Stomach smooth muscle (tissue), 2 donors: Measurements from ENCODE around the gene CD72.
A peak's percentile ranks its signal among the peaks of the same experiment; 100 is the strongest.
"Not testable (repeated sequence)": the region's sequence is repeated elsewhere in the genome, so short reads cannot be mapped to it uniquely, and the experiment has no call there.

Experiments
- H3K27ac ChIP-seq: one replicate; pipeline ENCODE4 v1.7.0; 2013; ENCODE audit warnings: mild to moderate bottlenecking, low read length, inconsistent platforms
- H3K27me3 ChIP-seq, 2 donors: one replicate each; pipeline ENCODE4 v1.7.0; 2013; ENCODE audit warnings: low read length in 2 of 2; ENCODE audit not compliant: insufficient read depth in 2 of 2, control insufficient read depth in 1 of 2
- H3K36me3 ChIP-seq, 2 donors: one replicate each; pipeline ENCODE4 v1.7.0; 2013; ENCODE audit warnings: low read length in 2 of 2; ENCODE audit not compliant: control insufficient read depth in 2 of 2, insufficient read depth in 2 of 2
- H3K4me1 ChIP-seq: one replicate; pipeline ENCODE4 v1.7.0; 2013; ENCODE audit warnings: low read length; ENCODE audit not compliant: control insufficient read depth, insufficient read depth
- H3K4me3 ChIP-seq, 2 donors: one replicate each; pipeline ENCODE4 v1.7.0; 2013; ENCODE audit warnings: low read length in 2 of 2
- H3K9ac ChIP-seq, 2 donors: one replicate each; pipeline ENCODE4 v1.7.0; 2013; ENCODE audit warnings: low read length in 2 of 2, mild to moderate bottlenecking in 1 of 2
- H3K9me3 ChIP-seq, 2 donors: one replicate each; pipeline ENCODE4 v1.7.0; 2013; ENCODE audit warnings: low read length in 2 of 2; ENCODE audit not compliant: control insufficient read depth in 2 of 2
- donor health status: healthy.
- donor health status: Pancreatic carcinoma.

CD72 gene

DNA sequence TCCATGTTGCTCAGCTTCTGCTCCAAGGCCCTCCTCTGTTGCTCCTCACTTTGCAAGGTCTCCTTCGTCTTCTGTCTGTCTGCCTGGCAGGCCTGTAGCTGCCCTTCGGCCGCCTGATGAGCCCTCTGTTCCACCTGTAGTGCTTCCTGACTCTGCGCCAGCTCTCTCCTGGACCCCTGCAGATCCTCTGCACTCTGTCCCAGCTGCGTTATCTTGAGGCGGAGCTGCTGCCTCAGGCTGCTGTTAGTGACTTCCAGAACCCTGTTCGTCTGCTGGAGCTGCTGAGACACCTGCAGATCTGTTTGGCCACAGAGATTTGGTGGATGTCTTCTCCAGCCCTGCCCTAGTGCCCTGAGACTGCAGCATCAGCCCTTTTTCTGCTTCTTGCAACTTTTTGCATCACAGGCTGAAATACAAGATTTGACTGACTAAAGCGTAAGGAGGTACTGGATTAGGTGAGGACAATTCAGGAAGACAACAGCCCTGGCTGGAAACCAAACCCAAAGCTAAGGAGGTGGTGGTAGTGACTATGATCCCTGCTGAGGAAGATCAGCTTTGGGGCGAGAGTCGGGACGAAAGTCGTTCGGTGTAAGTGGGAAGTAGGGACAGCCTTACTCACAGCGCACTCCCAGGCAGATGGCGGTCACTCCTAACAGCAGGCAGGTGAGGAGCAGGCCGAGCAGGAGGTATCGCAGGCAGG, 2.1 kb downstream of the CD72 start:
- Histone ChIP-seq H3K9me3 (no peaks in the 10 kb centered on the region), H3K36me3 (no peaks in the 10 kb centered on the region), H3K9ac (no peak overlapping the region), H3K4me3 (peak overlapping the region in 1 of 2 donors; percentile 72), H3K27me3 (peaks cover 5 to 9% of the 10 kb centered on the region in 2 donors), H3K27ac (no peak overlapping the region), H3K4me1 (peaks cover 12% of the 10 kb centered on the region)

- Histone ChIP-seq H3K9me3 (no peaks in the 10 kb centered on the region), H3K27ac (no peak overlapping the region), H3K27me3 (peaks cover 2 to 9% of the 10 kb centered on the region in 2 donors)
These were observed 5.4 kb downstream of the CD72 start for GRCh38 chr9:35612843-35613242.

DNA sequence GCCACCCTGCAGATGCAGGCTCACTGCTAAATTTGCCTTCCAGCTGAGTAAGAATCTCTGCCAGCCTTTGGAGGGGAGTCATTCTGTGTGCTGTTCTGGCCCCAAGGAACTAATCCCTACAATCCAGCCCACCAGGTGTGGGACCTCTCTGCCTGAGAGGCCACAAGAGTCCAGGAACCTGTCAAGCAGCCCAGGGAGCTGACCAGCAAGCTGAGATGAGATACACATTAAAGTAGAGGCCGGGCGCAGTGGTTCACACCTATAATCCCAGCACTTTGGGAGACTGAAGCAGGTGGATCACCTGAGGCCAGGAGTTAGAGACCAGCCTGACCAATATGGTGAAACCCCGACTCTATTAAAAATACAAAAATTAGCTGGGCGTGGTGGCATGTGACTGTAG, 6.1 kb downstream of the CD72 start:
- H3K27ac ChIP-seq, H3K9ac ChIP-seq, H3K27me3 ChIP-seq, H3K4me3 ChIP-seq, H3K9me3 ChIP-seq, H3K4me1 ChIP-seq: not testable (repeated sequence)
- H3K36me3 ChIP-seq = peaks cover 19% of the 10 kb centered on the region in 2 donors

More at GRCh38 chr9:35612843-35613242, 5.4 kb downstream of the CD72 start:
- H3K9ac ChIP-seq = no peak overlapping the region
- no peak overlapping the region for H3K4me3 ChIP-seq
- peaks cover 12% of the 10 kb centered on the region for H3K4me1 ChIP-seq
- H3K36me3 ChIP-seq = peaks cover 17% of the 10 kb centered on the region in 2 donors

DNA sequence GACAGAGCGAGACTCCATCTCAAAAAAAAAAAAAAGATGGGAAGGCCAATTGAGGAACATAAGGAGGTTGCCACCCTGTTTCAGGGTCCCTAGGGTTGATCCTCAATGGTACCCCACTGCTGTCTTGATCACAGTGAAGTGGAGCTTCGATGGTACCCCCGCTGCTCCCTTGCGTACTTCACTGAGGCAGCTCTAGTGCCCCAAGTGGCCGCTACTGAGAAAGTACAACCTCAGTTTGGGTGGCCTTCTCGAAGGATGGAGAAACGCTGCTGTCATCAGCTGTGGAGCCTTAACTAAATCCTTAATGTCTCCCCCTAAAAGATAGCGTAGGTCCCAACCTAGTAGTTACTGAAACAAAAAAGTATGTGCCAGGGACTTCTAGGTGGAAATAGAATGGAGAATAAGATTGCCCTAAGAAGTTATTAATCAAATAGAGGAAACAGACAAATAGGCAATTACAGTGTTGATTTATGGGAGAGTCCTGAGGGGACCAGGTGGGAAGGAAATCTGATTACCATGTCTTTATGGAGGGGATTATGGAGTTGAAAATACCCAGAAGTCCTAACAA, 6.9 kb downstream of the CD72 start:
- Histone ChIP-seq H3K4me3 (peak overlapping the region in 1 of 2 donors; percentile 15), H3K9me3 (no peaks in the 10 kb centered on the region), H3K9ac (no peak overlapping the region), H3K27ac (no peak overlapping the region), H3K36me3 (peaks cover 19% of the 10 kb centered on the region in 2 donors), H3K27me3 (no peaks in the 10 kb centered on the region), H3K4me1 (peaks cover 10% of the 10 kb centered on the region)

- Histone ChIP-seq H3K27ac (no peak overlapping the region), H3K4me1 (peaks cover 19% of the 10 kb centered on the region), H3K9ac (no peak overlapping the region), H3K36me3 (peaks cover 19% of the 10 kb centered on the region in 2 donors), H3K27me3 (no peaks in the 10 kb centered on the region), H3K9me3 (no peaks in the 10 kb centered on the region), H3K4me3 (no peak overlapping the region)
These were observed 8.4 kb downstream of the CD72 start for GRCh38 chr9:35609820-35610163.

GRCh38 chr9:35609001-35609819, 9.0 kb downstream of the CD72 start:
- Histone ChIP-seq H3K9ac (no peak overlapping the region), H3K36me3 (peaks cover 19% of the 10 kb centered on the region in 2 donors), H3K4me1 (peaks cover 25% of the 10 kb centered on the region), H3K9me3 (no peaks in the 10 kb centered on the region), H3K27ac (no peak overlapping the region), H3K4me3 (no peak overlapping the region), H3K27me3 (no peaks in the 10 kb centered on the region)

GRCh38 chr9:35608221-35608620, 10.0 kb downstream of the CD72 start:
- no peak overlapping the region for H3K27ac ChIP-seq
- no peaks in the 10 kb centered on the region for H3K9me3 ChIP-seq
- H3K4me1 ChIP-seq = peaks cover 32% of the 10 kb centered on the region
- no peaks in the 10 kb centered on the region for H3K27me3 ChIP-seq
- H3K36me3 ChIP-seq = peaks cover 19% of the 10 kb centered on the region in 2 donors
- no peak overlapping the region for H3K4me3 ChIP-seq
- H3K9ac ChIP-seq = no peak overlapping the region

GRCh38 chr9:35606726-35607125, 11.5 kb downstream of the CD72 start:
- peak overlapping the region; percentile 42 to 81 for H3K9ac ChIP-seq
- peaks cover 38% of the 10 kb centered on the region for H3K4me1 ChIP-seq
- H3K27ac ChIP-seq = no peak overlapping the region
- H3K36me3 ChIP-seq = peaks cover 19% of the 10 kb centered on the region in 2 donors
- peak overlapping the region; percentile 1 to 79 for H3K4me3 ChIP-seq
- no peaks in the 10 kb centered on the region for H3K27me3 ChIP-seq
- H3K9me3 ChIP-seq = no peaks in the 10 kb centered on the region

DNA sequence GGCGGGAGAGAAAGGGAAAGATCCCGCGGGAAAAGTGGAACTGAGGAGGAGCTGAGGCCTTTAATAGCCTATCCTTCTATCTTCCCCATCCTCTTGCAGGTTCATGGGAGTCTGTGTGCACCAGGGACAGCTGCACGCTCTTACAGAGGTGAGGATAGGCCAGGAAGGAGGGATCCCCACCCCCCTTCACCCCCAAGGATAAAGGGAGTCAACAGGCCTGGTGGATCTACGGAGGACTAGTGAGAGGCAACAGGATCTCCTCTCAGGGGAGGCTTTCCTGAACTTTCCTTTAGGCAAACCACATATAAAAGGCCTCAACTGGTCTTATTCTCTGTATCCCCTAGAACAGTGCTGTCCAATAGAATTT, 12.1 kb downstream of the CD72 start:
- H3K27ac ChIP-seq = peak overlapping the region; percentile 6
- peaks cover 19% of the 10 kb centered on the region in 2 donors for H3K36me3 ChIP-seq
- H3K4me3 ChIP-seq = peak overlapping the region; percentile 77 to 79
- peak overlapping the region; percentile 71 to 81 for H3K9ac ChIP-seq
- H3K4me1 ChIP-seq = peaks cover 38% of the 10 kb centered on the region
- no peaks in the 10 kb centered on the region for H3K27me3 ChIP-seq
- no peaks in the 10 kb centered on the region for H3K9me3 ChIP-seq

DNA sequence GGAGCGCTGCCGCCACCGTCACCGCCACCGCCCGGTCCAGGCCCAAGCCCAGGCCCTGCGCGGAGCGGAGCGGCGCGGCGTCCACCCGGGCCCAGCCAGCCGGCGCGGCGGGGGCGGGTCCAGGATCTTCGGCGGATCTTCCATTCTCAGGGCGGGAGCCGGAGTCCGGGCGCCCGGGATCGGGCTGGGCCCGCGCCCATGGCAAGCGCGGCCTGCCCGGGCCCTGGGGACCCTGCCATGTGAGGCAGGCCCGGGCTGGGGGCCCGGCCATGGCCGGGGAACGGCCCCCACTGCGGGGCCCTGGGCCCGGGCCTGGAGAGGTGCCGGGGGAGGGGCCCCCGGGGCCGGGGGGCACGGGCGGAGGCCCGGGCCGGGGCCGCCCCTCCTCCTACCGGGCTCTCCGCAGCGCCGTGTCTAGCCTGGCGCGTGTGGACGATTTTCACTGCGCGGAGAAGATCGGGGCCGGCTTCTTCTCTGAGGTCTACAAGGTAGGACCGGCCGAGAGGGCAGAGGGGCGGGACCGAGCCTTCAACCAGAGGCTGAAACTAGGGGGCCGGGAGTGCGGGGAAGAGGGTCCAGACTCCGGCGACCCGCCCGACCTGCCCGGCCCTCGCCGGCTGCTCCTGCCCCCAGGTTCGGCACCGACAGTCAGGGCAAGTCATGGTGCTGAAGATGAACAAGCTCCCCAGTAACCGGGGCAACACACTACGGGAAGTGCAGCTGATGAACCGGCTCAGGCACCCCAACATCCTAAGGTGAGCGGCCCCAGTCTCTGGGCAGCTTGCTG, 12.7 kb downstream of the CD72 start:
- Histone ChIP-seq H3K9ac (peak overlapping the region; percentile 71 to 81), H3K27ac (peak overlapping the region; percentile 6), H3K27me3 (no peaks in the 10 kb centered on the region), H3K36me3 (peaks cover 18 to 19% of the 10 kb centered on the region in 2 donors), H3K4me1 (peaks cover 38% of the 10 kb centered on the region), H3K9me3 (no peaks in the 10 kb centered on the region), H3K4me3 (peak overlapping the region; percentile 77 to 79)
